ENCODE measurements around the gene TMCC3. TPM values are rescaled to one million over a fixed set of nuclear protein-coding genes. Genes with fewer than 3 reads are reported as not detected.
A peak's percentile ranks its signal among the peaks of the same experiment; 100 is the strongest.

The TMCC3 gene
- total RNA-seq, 2 experiments from 2014 or later: 5.7 to 9.4 TPM

DNA sequence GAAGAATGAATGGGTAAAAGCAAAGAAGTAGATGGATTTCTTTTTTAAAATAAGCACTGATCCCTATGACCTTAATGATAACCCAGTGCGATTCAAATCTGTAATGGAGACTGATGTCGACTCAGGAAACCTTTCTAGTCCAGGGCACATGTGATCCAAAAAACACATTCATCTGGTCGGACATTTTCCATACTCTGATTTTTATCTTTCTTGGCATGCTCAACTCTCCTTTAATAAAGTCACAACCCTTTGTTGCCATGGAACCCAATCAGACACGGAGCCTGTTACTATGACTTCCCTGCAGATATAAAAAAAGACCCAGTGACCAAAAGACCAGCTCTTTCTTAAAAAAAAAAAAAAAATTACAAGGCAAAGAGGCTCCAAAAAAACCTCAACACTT, 27.9 kb downstream of the TMCC3 start:
- no peaks in the 10 kb centered on the region for H3K4me1 ChIP-seq (ENCODE audit: insufficient read depth, low read length, poor library complexity, severe bottlenecking)
- H3K9me2 ChIP-seq (ENCODE audit: insufficient read depth, low read length): no peaks in the 10 kb centered on the region
- no peak overlapping the region for H3K4me2 ChIP-seq (ENCODE audit: low read length)
- DNase-seq (ENCODE audit: low spot score): no peak
- no TSS peak for BruUV-seq (replicated peaks)
- ChIA-PET CTCF (ENCODE audit: unreplicated experiment) (no interaction called here), POLR2A (interaction anchor here (0.7 to 1.0 kb wide), 5 partner anchors 25 to 1726 kb away, joined by 3 to 6 read pairs (median 3); no protein-coding TSS in a partner anchor)
- H3K9me3 ChIP-seq (ENCODE audit: low read length): no peaks in the 10 kb centered on the region
- H3K4me3 ChIP-seq (ENCODE audit: low read depth, low read length, poor library complexity, severe bottlenecking): no peak overlapping the region
- TF ChIP-seq CTCF (conservative IDR thresholded peaks at IDR 0.05; ENCODE audit: low read length): no peak
- TF ChIP-seq EZH2phosphoT487 (IDR thresholded peaks at IDR 0.05; ENCODE audit: borderline replicate concordance, low read depth, low read length): no peak
- H3K36me3 ChIP-seq (ENCODE audit: insufficient read depth, low read length): no peaks in the 10 kb centered on the region
- H2AFZ ChIP-seq (ENCODE audit: low read length): no peak overlapping the region
- no peaks in the 10 kb centered on the region for H3K79me2 ChIP-seq (ENCODE audit: insufficient read depth, low read depth, low read length)
- intact Hi-C loops (cut with micrococcal nuclease; ENCODE audit: unreplicated experiment): no loop called here
- no peak overlapping the region for H3K27ac ChIP-seq (ENCODE audit: low read depth, low read length, poor library complexity, severe bottlenecking)
- no peaks in the 10 kb centered on the region for H4K20me1 ChIP-seq (ENCODE audit: insufficient read depth, low read length)

DNA sequence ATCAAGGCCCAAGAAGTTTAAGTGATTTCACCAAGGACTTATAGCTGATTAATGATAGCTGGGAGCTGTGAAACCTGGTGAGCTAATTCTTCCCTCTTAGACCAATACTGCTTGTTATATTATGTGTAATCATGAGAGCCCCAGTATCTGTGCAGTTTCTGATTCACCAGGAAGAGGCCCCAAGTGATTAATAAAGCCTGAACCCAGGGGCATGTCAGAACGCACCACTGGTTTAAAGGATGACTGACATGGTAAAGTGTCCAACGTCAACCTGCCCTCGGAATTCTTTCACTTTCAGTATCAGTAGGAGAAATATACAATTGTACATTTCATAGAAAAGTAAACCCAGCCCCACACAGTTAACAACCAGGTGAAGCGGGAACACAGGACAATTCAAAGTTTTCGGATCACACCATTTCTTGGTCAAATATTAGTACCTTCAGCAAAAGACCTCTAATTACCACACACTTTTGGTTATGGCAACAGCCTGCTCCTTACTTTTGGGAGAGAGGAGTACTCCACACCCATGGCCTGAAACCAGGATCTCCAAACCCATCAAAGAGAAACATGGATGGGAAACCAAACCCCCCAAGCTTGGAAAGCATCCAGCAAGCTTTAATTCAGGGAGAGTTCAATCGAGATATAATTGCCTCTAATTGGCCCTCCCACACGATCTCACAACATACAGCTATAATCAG, 28.5 kb downstream of the TMCC3 start:
- H3K4me2 ChIP-seq (ENCODE audit: low read length): peak overlapping the region; percentile 40; the same call in 1 of the 2 replicates
- POLR2A ChIA-PET: interaction anchor here (0.6 to 1.1 kb wide), 4 partner anchors 17 to 43 kb away, joined by 3 to 4 read pairs (median 3); no protein-coding TSS in a partner anchor

More for the DNA sequence above, 28.5 kb downstream of the TMCC3 start:
- Histone ChIP-seq H3K36me3 (ENCODE audit: insufficient read depth, low read length) (no peaks in the 10 kb centered on the region), H2AFZ (ENCODE audit: low read length) (peak overlapping the region; percentile 27; the same call in 1 of the 2 replicates), H3K9me2 (ENCODE audit: insufficient read depth, low read length) (no peaks in the 10 kb centered on the region), H3K9me3 (ENCODE audit: low read length) (no peaks in the 10 kb centered on the region), H3K79me2 (ENCODE audit: insufficient read depth, low read depth, low read length) (no peaks in the 10 kb centered on the region), H3K4me1 (ENCODE audit: insufficient read depth, low read length, poor library complexity, severe bottlenecking) (no peaks in the 10 kb centered on the region), H3K4me3 (ENCODE audit: low read depth, low read length, poor library complexity, severe bottlenecking) (no peak overlapping the region), H3K27ac (ENCODE audit: low read depth, low read length, poor library complexity, severe bottlenecking) (no peak overlapping the region), H4K20me1 (ENCODE audit: insufficient read depth, low read length) (no peaks in the 10 kb centered on the region)
- intact Hi-C loops (cut with micrococcal nuclease; ENCODE audit: unreplicated experiment): no loop called here
- TF ChIP-seq EZH2phosphoT487 (IDR thresholded peaks at IDR 0.05; ENCODE audit: borderline replicate concordance, low read depth, low read length): no peak
- TF ChIP-seq CTCF (conservative IDR thresholded peaks at IDR 0.05; ENCODE audit: low read length): no peak
- CTCF ChIA-PET (ENCODE audit: unreplicated experiment): interaction anchor here (0.5 to 0.6 kb wide), 2 partner anchors 7 to 20 kb away, joined by 3 read pairs; no protein-coding TSS in a partner anchor
- no peak for DNase-seq (ENCODE audit: low spot score)
- BruUV-seq (replicated peaks): no TSS peak

Data from OCI-LY7 (cell line).